ENCODE results near the gene KSR1.

KSR1 gene

GRCh38 chr17:27414271-27414670, 42.0 kb upstream of the KSR1 start:
- no peak for TF ChIP-seq CTCF (IDR thresholded peaks at IDR 0.05)
- Histone ChIP-seq H3K4me3 (no peak overlapping the region), H3K27ac (no peak overlapping the region)
- no peak for DNase-seq (ENCODE audit: low spot score)

DNA sequence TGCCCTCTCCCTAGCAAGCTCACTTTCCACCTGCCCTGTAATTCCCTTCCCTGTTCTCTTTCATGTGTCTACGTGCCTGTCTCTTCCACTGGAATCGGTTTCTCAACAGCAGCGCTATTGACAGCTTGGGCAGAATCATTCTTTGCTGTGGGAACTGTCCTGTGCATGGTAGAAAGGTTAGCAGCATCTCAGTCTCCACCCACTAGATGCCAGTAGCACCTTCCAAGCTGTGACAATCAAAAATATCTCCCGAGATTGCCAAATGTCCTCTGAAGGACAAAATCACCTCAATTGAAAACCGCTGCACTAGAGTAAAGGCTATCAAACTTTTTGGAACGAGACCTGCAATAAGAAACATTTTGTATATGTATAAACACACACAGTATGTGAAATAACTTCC, 41.6 kb upstream of the KSR1 start:
- no peak overlapping the region for H3K27ac ChIP-seq
- TF ChIP-seq CTCF (IDR thresholded peaks at IDR 0.05): no peak
- DNase-seq (ENCODE audit: low spot score): no peak
- no peak overlapping the region for H3K4me3 ChIP-seq

DNA sequence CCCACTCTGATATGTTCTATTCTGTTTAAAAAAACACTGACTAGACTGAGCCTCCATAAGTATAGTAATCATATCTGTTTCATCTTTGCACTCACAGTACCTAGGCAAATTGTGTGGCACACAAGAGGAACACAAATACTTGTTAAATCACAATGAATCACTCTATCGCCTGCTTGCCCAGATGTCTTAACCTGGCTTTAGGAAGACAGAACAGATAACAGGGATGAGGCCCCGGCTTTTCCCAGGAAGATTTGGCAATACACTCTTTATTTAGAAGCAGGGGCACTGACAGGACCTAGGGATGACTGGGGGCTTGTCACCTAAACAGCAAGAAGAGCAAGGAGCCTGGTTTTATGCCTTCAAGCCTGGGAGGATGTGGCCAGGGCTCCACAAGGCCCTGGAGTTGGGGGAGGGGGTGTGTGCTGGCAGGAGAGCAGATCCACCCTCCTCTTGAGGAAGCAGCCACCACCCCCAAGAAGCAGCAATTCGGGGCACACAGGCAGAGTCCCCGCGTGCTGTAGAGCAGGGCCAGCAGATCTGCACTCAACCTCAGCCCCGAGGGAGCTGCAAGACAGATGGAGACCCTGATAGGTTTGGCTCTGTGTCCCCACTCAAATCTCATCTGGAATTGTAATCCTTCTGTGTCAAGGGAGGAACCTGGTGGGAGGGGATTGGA, 41.0 kb upstream of the KSR1 start:
- TF ChIP-seq CTCF (IDR thresholded peaks at IDR 0.05): no peak
- DNase-seq (ENCODE audit: low spot score): no peak

GRCh38 chr17:27417596-27418365, 38.5 kb upstream of the KSR1 start:
- Histone ChIP-seq H3K4me3 (no peak overlapping the region), H3K27ac (no peak overlapping the region)
- DNase-seq (ENCODE audit: low spot score): no peak
- TF ChIP-seq CTCF (IDR thresholded peaks at IDR 0.05): no peak

More for the DNA sequence above, 41.0 kb upstream of the KSR1 start:
- no peak overlapping the region for H3K27ac ChIP-seq
- no peak overlapping the region for H3K4me3 ChIP-seq

GRCh38 chr17:27418366-27418615, 38.0 kb upstream of the KSR1 start:
- Histone ChIP-seq H3K27ac (no peak overlapping the region), H3K4me3 (no peak overlapping the region)
- no peak for DNase-seq (ENCODE audit: low spot score)
- no peak for TF ChIP-seq CTCF (IDR thresholded peaks at IDR 0.05)

GRCh38 chr17:27419156-27419555, 37.1 kb upstream of the KSR1 start:
- no peak for TF ChIP-seq CTCF (IDR thresholded peaks at IDR 0.05)
- no peak overlapping the region for H3K4me3 ChIP-seq
- no peak overlapping the region for H3K27ac ChIP-seq
- no peak for DNase-seq (ENCODE audit: low spot score)
